ENCODE measurements around the gene STK33. TPM values are rescaled to one million over a fixed set of nuclear protein-coding genes. Genes with fewer than 3 reads are reported as not detected.

The STK33 gene
- total RNA-seq, 1 experiment from 2014 or later: 10.9 TPM

GRCh38 chr11:8374716-8375115 is 219.3 kb downstream of the STK33 start:
- no peaks in the 10 kb centered on the region for H3K9me2 ChIP-seq (ENCODE audit: insufficient read depth)
- no peak overlapping the region for H3K27ac ChIP-seq (ENCODE audit: low read depth, low read length)
- DNase-seq (ENCODE audit: low read depth, low spot score) (no peak), ATAC-seq (no peak)
- no TSS peak for BruUV-seq (replicated peaks)
- ChIA-PET CTCF (no interaction called here), RAD21 (ENCODE audit: low non-redundant PET in 1 of 2, low total read pairs in 2 of 2, uncharacterized antibody in 2 of 2, unreplicated experiment in 2 of 2) (no interaction called here), POLR2A (no interaction called here)
- no peaks in the 10 kb centered on the region for H3K79me2 ChIP-seq (ENCODE audit: insufficient read depth, low read length)
- TF ChIP-seq JUND (IDR thresholded peaks at IDR 0.05): no peak
- no peak for TF ChIP-seq SIN3A (IDR thresholded peaks at IDR 0.05; ENCODE audit: low read depth)
- TF ChIP-seq CBX3 (IDR thresholded peaks at IDR 0.05; ENCODE audit: low read depth): no peak
- no peak for TF ChIP-seq EZH2phosphoT487 (IDR thresholded peaks at IDR 0.05; ENCODE audit: borderline replicate concordance)
- no peak for TF ChIP-seq TCF7L2 (IDR thresholded peaks at IDR 0.05; ENCODE audit: borderline replicate concordance, extremely low read depth, insufficient read depth, insufficient read length)
- no peak for TF ChIP-seq SP1 (IDR thresholded peaks at IDR 0.05; ENCODE audit: low read depth)
- H3K9ac ChIP-seq (ENCODE audit: low read length): no peak overlapping the region
- intact Hi-C loops (cut with micrococcal nuclease): no loop called here
- no peak overlapping the region for H2AFZ ChIP-seq (ENCODE audit: low read depth, low read length, poor library complexity, severe bottlenecking)
- no peaks in the 10 kb centered on the region for H3K36me3 ChIP-seq (ENCODE audit: control insufficient read depth in 1 of 2, insufficient read depth in 2 of 2, low read length in 2 of 2)
- H3K4me3 ChIP-seq (replicated peaks in 1 of 2; ENCODE audit: low read depth in 1 of 2, low read length in 2 of 2): no peak overlapping the region
- no peak overlapping the region for H3K4me2 ChIP-seq (ENCODE audit: low read length)
- H3K4me1 ChIP-seq (ENCODE audit: control insufficient read depth in 1 of 2, insufficient read depth in 2 of 2, low read length in 2 of 2): no peaks in the 10 kb centered on the region
- no peaks in the 10 kb centered on the region for H3K27me3 ChIP-seq (ENCODE audit: insufficient read depth, low read length)
- no peaks in the 10 kb centered on the region for H4K20me1 ChIP-seq (ENCODE audit: insufficient read depth)
- no peaks in the 10 kb centered on the region for H3K9me3 ChIP-seq (ENCODE audit: control insufficient read depth in 1 of 2, insufficient read depth in 1 of 2, low read depth in 1 of 2, low read length in 2 of 2)

- ATAC-seq: no peak
- CTCF ChIA-PET: no interaction called here
- no peak overlapping the region for H3K9ac ChIP-seq (ENCODE audit: low read length)
- H3K9me2 ChIP-seq (ENCODE audit: insufficient read depth): no peaks in the 10 kb centered on the region
- no peaks in the 10 kb centered on the region for H3K27me3 ChIP-seq (ENCODE audit: insufficient read depth, low read length)
- H3K79me2 ChIP-seq (ENCODE audit: insufficient read depth, low read length): no peaks in the 10 kb centered on the region
- no peak overlapping the region for H2AFZ ChIP-seq (ENCODE audit: low read depth, low read length, poor library complexity, severe bottlenecking)
- no peaks in the 10 kb centered on the region for H4K20me1 ChIP-seq (ENCODE audit: insufficient read depth)
- no peaks in the 10 kb centered on the region for H3K4me1 ChIP-seq (ENCODE audit: control insufficient read depth in 1 of 2, insufficient read depth in 2 of 2, low read length in 2 of 2)
- DNase-seq (ENCODE audit: low read depth, low spot score): no peak
- intact Hi-C loops (cut with micrococcal nuclease): no loop called here
- H3K9me3 ChIP-seq (ENCODE audit: control insufficient read depth in 1 of 2, insufficient read depth in 1 of 2, low read depth in 1 of 2, low read length in 2 of 2): no peaks in the 10 kb centered on the region
- no peak overlapping the region for H3K27ac ChIP-seq (ENCODE audit: low read depth, low read length)
- H3K4me2 ChIP-seq (ENCODE audit: low read length): no peak overlapping the region
- H3K36me3 ChIP-seq (ENCODE audit: control insufficient read depth in 1 of 2, insufficient read depth in 2 of 2, low read length in 2 of 2): no peaks in the 10 kb centered on the region
- POLR2A ChIA-PET: no interaction called here
- no TSS peak for BruUV-seq (replicated peaks)
- RAD21 ChIA-PET (ENCODE audit: low non-redundant PET in 1 of 2, low total read pairs in 2 of 2, uncharacterized antibody in 2 of 2, unreplicated experiment in 2 of 2): no interaction called here
- no peak overlapping the region for H3K4me3 ChIP-seq (replicated peaks in 1 of 2; ENCODE audit: low read depth in 1 of 2, low read length in 2 of 2)
- TF ChIP-seq EZH2phosphoT487 (IDR thresholded peaks at IDR 0.05; ENCODE audit: borderline replicate concordance) (no peak), REST (IDR thresholded peaks at IDR 0.05; ENCODE audit: low read depth) (no peak), ELF1 (IDR thresholded peaks at IDR 0.05; ENCODE audit: borderline replicate concordance, low read depth) (no peak), ZNF274 (IDR thresholded peaks at IDR 0.05; ENCODE audit: low read depth, low read length) (no peak), ZBTB33 (IDR thresholded peaks at IDR 0.05; ENCODE audit: extremely low read depth, insufficient replicate concordance, low read length) (no peak), SIN3A (IDR thresholded peaks at IDR 0.05; ENCODE audit: low read depth) (no peak), TCF7L2 (IDR thresholded peaks at IDR 0.05; ENCODE audit: borderline replicate concordance, extremely low read depth, insufficient read depth, insufficient read length) (no peak), CEBPB (IDR thresholded peaks at IDR 0.05; ENCODE audit: low read depth) (no peak), SRF (IDR thresholded peaks at IDR 0.05; ENCODE audit: low read depth) (no peak), EZH2 (IDR thresholded peaks at IDR 0.05) (no peak), SP1 (IDR thresholded peaks at IDR 0.05; ENCODE audit: low read depth) (no peak), POLR2A (IDR thresholded peaks at IDR 0.05; ENCODE audit: borderline replicate concordance, extremely low read depth, insufficient read depth, insufficient read length) (no peak)
Measured at GRCh38 chr11:8373519-8374432, 220.3 kb downstream of the STK33 start.
